ENCODE measurements around the gene KCND3. TPM values are rescaled to one million over a fixed set of nuclear protein-coding genes. Genes with fewer than 3 reads are reported as not detected.

KCND3 gene
- total and polyA plus RNA-seq, 7 experiments from 2014 or later = 0.05 to 0.17 TPM; not detected in 5

GRCh38 chr1:111981871-111982270, 7.6 kb downstream of the KCND3 start:
- Histone ChIP-seq H3K4me3 (ENCODE audit: low read length) (no peak overlapping the region), H3K36me3 (ENCODE audit: control insufficient read depth in 2 of 3, insufficient read depth in 3 of 3, low read length in 3 of 3) (no peaks in the 10 kb centered on the region), H3K27ac (ENCODE audit: low read depth, low read length) (no peak overlapping the region), H3K4me1 (ENCODE audit: control insufficient read depth in 2 of 2, insufficient read depth in 2 of 2, low read length in 2 of 2) (no peaks in the 10 kb centered on the region), H3K27me3 (ENCODE audit: control insufficient read depth in 2 of 2, insufficient read depth in 2 of 2, low read length in 2 of 2) (no peaks in the 10 kb centered on the region), H3K9me3 (ENCODE audit: control insufficient read depth in 2 of 3, low read length in 3 of 3) (no peaks in the 10 kb centered on the region)
- peaks cover 34 to 72% (median 49%) of the 10 kb centered on the region in 5 donors for H3K27me3 Mint-ChIP-seq
- peaks cover 0 to 7% (median 0%) of the 10 kb centered on the region in 11 donors for H3K9me3 Mint-ChIP-seq
- no peaks in the 10 kb centered on the region for H3K4me1 Mint-ChIP-seq
- ChIA-PET POLR2A (no interaction called here), CTCF (no interaction called here)
- H3K4me3 Mint-ChIP-seq = no peak overlapping the region
- intact Hi-C loops (cut with micrococcal nuclease) = no loop called here
- H3K27ac Mint-ChIP-seq = no peak overlapping the region
- ATAC-seq (no peak), DNase-seq (no peak)
- no peaks in the 10 kb centered on the region for H3K36me3 Mint-ChIP-seq

GRCh38 chr1:111981090-111981489, 8.4 kb downstream of the KCND3 start:
- intact Hi-C loops (cut with micrococcal nuclease) = no loop called here
- Mint-ChIP-seq H3K9me3 (peaks cover 0 to 7% (median 0%) of the 10 kb centered on the region in 11 donors), H3K4me1 (no peaks in the 10 kb centered on the region)

GRCh38 chr1:111980686-111981085, 8.8 kb downstream of the KCND3 start:
- intact Hi-C loops (cut with micrococcal nuclease) = no loop called here
- no peaks in the 10 kb centered on the region for H3K36me3 ChIP-seq (ENCODE audit: control insufficient read depth in 2 of 3, insufficient read depth in 3 of 3, low read length in 3 of 3)
- H3K4me3 ChIP-seq (ENCODE audit: low read length) = no peak overlapping the region
- ATAC-seq (no peak), DNase-seq (no peak)
- H3K9me3 ChIP-seq (ENCODE audit: control insufficient read depth in 2 of 3, low read length in 3 of 3) = no peaks in the 10 kb centered on the region
- CTCF ChIA-PET = no interaction called here
- H3K4me1 Mint-ChIP-seq = no peaks in the 10 kb centered on the region
- no peak overlapping the region for H3K27ac Mint-ChIP-seq
- H3K27me3 ChIP-seq (ENCODE audit: control insufficient read depth in 2 of 2, insufficient read depth in 2 of 2, low read length in 2 of 2) = no peaks in the 10 kb centered on the region
- H3K4me3 Mint-ChIP-seq = no peak overlapping the region
- POLR2A ChIA-PET = no interaction called here
- H3K4me1 ChIP-seq (ENCODE audit: control insufficient read depth in 2 of 2, insufficient read depth in 2 of 2, low read length in 2 of 2) = no peaks in the 10 kb centered on the region
- peaks cover 0 to 7% (median 0%) of the 10 kb centered on the region in 11 donors for H3K9me3 Mint-ChIP-seq
- peaks cover 30 to 72% (median 51%) of the 10 kb centered on the region in 5 donors for H3K27me3 Mint-ChIP-seq
- no peaks in the 10 kb centered on the region for H3K36me3 Mint-ChIP-seq
- H3K27ac ChIP-seq (ENCODE audit: low read depth, low read length) = no peak overlapping the region

More at GRCh38 chr1:111981090-111981489, 8.4 kb downstream of the KCND3 start:
- no peaks in the 10 kb centered on the region for H3K9me3 ChIP-seq (ENCODE audit: control insufficient read depth in 2 of 3, low read length in 3 of 3)
- H3K4me3 Mint-ChIP-seq = no peak overlapping the region
- H3K4me1 ChIP-seq (ENCODE audit: control insufficient read depth in 2 of 2, insufficient read depth in 2 of 2, low read length in 2 of 2) = no peaks in the 10 kb centered on the region
- peaks cover 32 to 72% (median 48%) of the 10 kb centered on the region in 5 donors for H3K27me3 Mint-ChIP-seq
- ATAC-seq (no peak), DNase-seq (no peak)
- ChIA-PET POLR2A (no interaction called here), CTCF (interaction anchor here (0.6 kb wide), 1 partner anchor 98 kb away, joined by 3 read pairs; no protein-coding TSS in a partner anchor)
- no peaks in the 10 kb centered on the region for H3K36me3 ChIP-seq (ENCODE audit: control insufficient read depth in 2 of 3, insufficient read depth in 3 of 3, low read length in 3 of 3)
- no peaks in the 10 kb centered on the region for H3K27me3 ChIP-seq (ENCODE audit: control insufficient read depth in 2 of 2, insufficient read depth in 2 of 2, low read length in 2 of 2)
- no peak overlapping the region for H3K27ac ChIP-seq (ENCODE audit: low read depth, low read length)
- no peaks in the 10 kb centered on the region for H3K36me3 Mint-ChIP-seq
- no peak overlapping the region for H3K27ac Mint-ChIP-seq
- H3K4me3 ChIP-seq (ENCODE audit: low read length) = no peak overlapping the region

- DNase-seq (no peak), ATAC-seq (no peak)
- Histone ChIP-seq H3K27me3 (ENCODE audit: control insufficient read depth in 2 of 2, insufficient read depth in 2 of 2, low read length in 2 of 2) (no peaks in the 10 kb centered on the region), H3K27ac (ENCODE audit: low read depth, low read length) (no peak overlapping the region), H3K9me3 (ENCODE audit: control insufficient read depth in 2 of 3, low read length in 3 of 3) (no peaks in the 10 kb centered on the region), H3K36me3 (ENCODE audit: control insufficient read depth in 2 of 3, insufficient read depth in 3 of 3, low read length in 3 of 3) (no peaks in the 10 kb centered on the region), H3K4me1 (ENCODE audit: control insufficient read depth in 2 of 2, insufficient read depth in 2 of 2, low read length in 2 of 2) (no peaks in the 10 kb centered on the region), H3K4me3 (ENCODE audit: low read length) (no peak overlapping the region)
- intact Hi-C loops (cut with micrococcal nuclease) = no loop called here
- Mint-ChIP-seq H3K9me3 (peaks cover 0 to 3% (median 0%) of the 10 kb centered on the region in 11 donors), H3K4me3 (no peak overlapping the region), H3K27me3 (peaks cover 28 to 72% (median 52%) of the 10 kb centered on the region in 5 donors), H3K27ac (no peak overlapping the region), H3K4me1 (no peaks in the 10 kb centered on the region), H3K36me3 (no peaks in the 10 kb centered on the region)
- CTCF ChIA-PET = no interaction called here
- POLR2A ChIA-PET = no interaction called here
Observed at GRCh38 chr1:111978695-111979094, 10.8 kb downstream of the KCND3 start.

- Mint-ChIP-seq H3K27me3 (peaks cover 39 to 70% (median 54%) of the 10 kb centered on the region in 5 donors), H3K27ac (no peak overlapping the region), H3K36me3 (no peaks in the 10 kb centered on the region), H3K4me3 (no peak overlapping the region), H3K4me1 (peaks cover 0 to 3% (median 0%) of the 10 kb centered on the region in 7 donors), H3K9me3 (peaks cover 0 to 5% (median 0%) of the 10 kb centered on the region in 11 donors)
- ChIA-PET CTCF (no interaction called here), POLR2A (no interaction called here)
- Histone ChIP-seq H3K36me3 (ENCODE audit: control insufficient read depth in 2 of 3, insufficient read depth in 3 of 3, low read length in 3 of 3) (no peaks in the 10 kb centered on the region), H3K27ac (ENCODE audit: low read depth, low read length) (no peak overlapping the region), H3K4me1 (ENCODE audit: control insufficient read depth in 2 of 2, insufficient read depth in 2 of 2, low read length in 2 of 2) (no peaks in the 10 kb centered on the region), H3K9me3 (ENCODE audit: control insufficient read depth in 2 of 3, low read length in 3 of 3) (no peaks in the 10 kb centered on the region), H3K27me3 (ENCODE audit: control insufficient read depth in 2 of 2, insufficient read depth in 2 of 2, low read length in 2 of 2) (no peaks in the 10 kb centered on the region), H3K4me3 (ENCODE audit: low read length) (no peak overlapping the region)
- no peak for ATAC-seq
- DNase-seq = no peak
- intact Hi-C loops (cut with micrococcal nuclease) = no loop called here
Observed at GRCh38 chr1:111977378-111977777, 12.1 kb downstream of the KCND3 start.

GRCh38 chr1:111976842-111977241, 12.6 kb downstream of the KCND3 start:
- H3K27ac Mint-ChIP-seq = no peak overlapping the region
- no peak for ATAC-seq
- H3K4me3 Mint-ChIP-seq = no peak overlapping the region
- no peaks in the 10 kb centered on the region for H3K4me1 ChIP-seq (ENCODE audit: control insufficient read depth in 2 of 2, insufficient read depth in 2 of 2, low read length in 2 of 2)
- H3K4me1 Mint-ChIP-seq = peaks cover 0 to 3% (median 0%) of the 10 kb centered on the region in 7 donors
- ChIA-PET CTCF (no interaction called here), POLR2A (no interaction called here)
- no peak for DNase-seq
- H3K27me3 Mint-ChIP-seq = peaks cover 39 to 73% (median 56%) of the 10 kb centered on the region in 5 donors
- intact Hi-C loops (cut with micrococcal nuclease) = no loop called here
- no peaks in the 10 kb centered on the region for H3K36me3 Mint-ChIP-seq
- no peak overlapping the region for H3K27ac ChIP-seq (ENCODE audit: low read depth, low read length)
- H3K36me3 ChIP-seq (ENCODE audit: control insufficient read depth in 2 of 3, insufficient read depth in 3 of 3, low read length in 3 of 3) = no peaks in the 10 kb centered on the region
- H3K9me3 ChIP-seq (ENCODE audit: control insufficient read depth in 2 of 3, low read length in 3 of 3) = no peaks in the 10 kb centered on the region
- peaks cover 0 to 6% (median 0%) of the 10 kb centered on the region in 11 donors for H3K9me3 Mint-ChIP-seq
- no peak overlapping the region for H3K4me3 ChIP-seq (ENCODE audit: low read length)
- no peaks in the 10 kb centered on the region for H3K27me3 ChIP-seq (ENCODE audit: control insufficient read depth in 2 of 2, insufficient read depth in 2 of 2, low read length in 2 of 2)

GRCh38 chr1:111976332-111976731, 13.1 kb downstream of the KCND3 start:
- Histone ChIP-seq H3K4me3 (ENCODE audit: low read length) (no peak overlapping the region), H3K36me3 (ENCODE audit: control insufficient read depth in 2 of 3, insufficient read depth in 3 of 3, low read length in 3 of 3) (no peaks in the 10 kb centered on the region), H3K4me1 (ENCODE audit: control insufficient read depth in 2 of 2, insufficient read depth in 2 of 2, low read length in 2 of 2) (no peaks in the 10 kb centered on the region), H3K27ac (ENCODE audit: low read depth, low read length) (no peak overlapping the region), H3K9me3 (ENCODE audit: control insufficient read depth in 2 of 3, low read length in 3 of 3) (no peaks in the 10 kb centered on the region), H3K27me3 (ENCODE audit: control insufficient read depth in 2 of 2, insufficient read depth in 2 of 2, low read length in 2 of 2) (no peaks in the 10 kb centered on the region)
- peaks cover 0 to 3% (median 0%) of the 10 kb centered on the region in 7 donors for H3K4me1 Mint-ChIP-seq
- intact Hi-C loops (cut with micrococcal nuclease) = no loop called here
- no peak for ATAC-seq
- no peak for DNase-seq
- H3K9me3 Mint-ChIP-seq = peaks cover 0 to 6% (median 0%) of the 10 kb centered on the region in 11 donors
- no peak overlapping the region for H3K4me3 Mint-ChIP-seq
- CTCF ChIA-PET = no interaction called here
- no peak overlapping the region for H3K27ac Mint-ChIP-seq
- POLR2A ChIA-PET = no interaction called here
- H3K27me3 Mint-ChIP-seq = peaks cover 43 to 74% (median 61%) of the 10 kb centered on the region in 5 donors
- H3K36me3 Mint-ChIP-seq = no peaks in the 10 kb centered on the region

All from naive thymus-derived CD4-positive, alpha-beta T cell (primary cell).